Caco-2 (cell line): ENCODE results near the gene WDR33. TPM values are rescaled to one million over a fixed set of nuclear protein-coding genes. Genes with fewer than 3 reads are reported as not detected.

ENCODE experiments used
- BruUV-seq: library from RNA; stranded (reverse); fragments of 400-500 nt; replicated peaks from 2 replicates; lab custom pipeline; 2021; lab: Mats Ljungman, UMichigan
- CTCF ChIA-PET: fragments of 300-600 bp; sonication (Branson Sonifier 250); formaldehyde crosslinking; loops from one replicate; lab custom pipeline; 2022; ENCODE audit warnings: antibody characterized with exemption; lab: Charles Lee
- POLR2A ChIA-PET: fragments of 300-600 bp; sonication (Branson Sonifier 250); formaldehyde crosslinking; loops from one replicate; lab custom pipeline; 2022; ENCODE audit warnings: antibody characterized with exemption; lab: Charles Lee
- DNase-seq, 2 experiments: peaks; one replicate each; pipeline versions ENCODE4 v3.0.0 to v3.0.0-alpha.2; 2020 to 2022
- H3K27me3 ChIP-seq: replicated peaks from 2 replicates; pipeline ENCODE4 v1.6.0; 2011; ENCODE audit warnings: low read length; ENCODE audit not compliant: control insufficient read depth, insufficient read depth
- H3K36me3 ChIP-seq: 2 replicates; pipeline ENCODE4 v1.5.1; 2011; ENCODE audit warnings: low read length; ENCODE audit not compliant: control insufficient read depth, insufficient read depth
- H3K4me1 ChIP-seq: fragments of 250-450 bp; sonication (Bioruptor Pico); 2 replicates; pipeline ENCODE4 v1.5.1; 2020; ENCODE audit warnings: mild to moderate bottlenecking
- H3K4me3 ChIP-seq: 2 replicates; pipeline ENCODE4 v1.5.1; 2011; ENCODE audit warnings: low read depth, mild to moderate bottlenecking, control low read depth, low read length
- H3K9me3 ChIP-seq: fragments of 250-450 bp; sonication (Bioruptor Pico); 2 replicates; pipeline ENCODE4 v1.5.1; 2020; ENCODE audit warnings: mild to moderate bottlenecking, moderate library complexity
- H3K27ac Mint-ChIP-seq: one replicate; pipeline ENCODE4 v1.8.0; 2022; ENCODE audit warnings: mixed read lengths; ENCODE audit not compliant: unreplicated experiment
- H3K27me3 Mint-ChIP-seq: one replicate; pipeline ENCODE4 v1.8.0; 2022; ENCODE audit warnings: mixed read lengths; ENCODE audit not compliant: insufficient read depth, unreplicated experiment
- H3K36me3 Mint-ChIP-seq: one replicate; pipeline ENCODE4 v1.8.0; 2022; ENCODE audit warnings: mild to moderate bottlenecking, mixed read lengths; ENCODE audit not compliant: insufficient read depth, unreplicated experiment
- H3K4me1 Mint-ChIP-seq: one replicate; pipeline ENCODE4 v1.8.0; 2022; ENCODE audit warnings: low read depth, mixed read lengths; ENCODE audit not compliant: unreplicated experiment
- H3K4me3 Mint-ChIP-seq: one replicate; pipeline ENCODE4 v1.8.0; 2022; ENCODE audit warnings: mild to moderate bottlenecking, moderate library complexity, mixed read lengths; ENCODE audit not compliant: unreplicated experiment
- H3K9me3 Mint-ChIP-seq: one replicate; pipeline ENCODE4 v1.8.0; 2022; ENCODE audit warnings: mixed read lengths; ENCODE audit not compliant: unreplicated experiment
- intact Hi-C: fragments of 100-400 bp; cut with micrococcal nuclease; formaldehyde crosslinking; loops from one replicate; pipeline ENCODE4 v1.10.0; 2022; ENCODE audit not compliant: unreplicated experiment
- total RNA-seq: library from RNA; stranded (reverse); gene quantifications from 2 replicates; pipeline ENCODE4 v1.2.3, GENCODE V29; 2022
- TF ChIP-seq, protein P1 (sequence below), 2 experiments: fragments of 200-600 bp in 1 of 2; IDR thresholded peaks; 1 replicate in 1 of 2; 2 replicates in 1 of 2; pipeline versions ENCODE4 v1.5.1 to v1.8.0; 2011 to 2022; ENCODE audit warnings: antibody characterized with exemption in 1 of 2, control low read depth in 1 of 2, inconsistent platforms in 1 of 2, low read depth in 1 of 2, low read length in 1 of 2, mild to moderate bottlenecking in 1 of 2, moderate library complexity in 1 of 2; ENCODE audit not compliant: insufficient read depth in 1 of 2, severe bottlenecking in 1 of 2, unreplicated experiment in 1 of 2

WDR33 gene
- total RNA-seq, 1 experiment from 2014 or later, result 77.5 TPM

- H3K36me3 Mint-ChIP-seq, result peaks cover 55% of the 10 kb centered on the region
- H3K4me1 Mint-ChIP-seq, result peaks cover 16% of the 10 kb centered on the region
- no peaks in the 10 kb centered on the region for H3K9me3 Mint-ChIP-seq
- peaks cover 10% of the 10 kb centered on the region for H3K4me1 ChIP-seq
- H3K4me3 ChIP-seq, result peak overlapping the region; percentile 51
- peak; percentile 96 to 98 for DNase-seq
- H3K9me3 ChIP-seq, result no peaks in the 10 kb centered on the region
- TSS peak; percentile 86 for BruUV-seq
- CTCF ChIA-PET, result interaction anchor here (0.7 to 1.8 kb wide), 6 partner anchors 18 to 504 kb away, joined by 3 to 6 read pairs (median 4); partner anchors contain the start of gene LIMS2
- peaks cover 2% of the 10 kb centered on the region; the same call in 1 of the 2 replicates for H3K36me3 ChIP-seq
- intact Hi-C loops, result loop anchor here (1.0 to 5.0 kb wide), 3 partner anchors 35 to 173 kb away; partner anchors contain the start of genes IWS1 and WDR33
- H3K4me3 Mint-ChIP-seq, result peak overlapping the region; percentile 98
- TF ChIP-seq, protein P1, sequence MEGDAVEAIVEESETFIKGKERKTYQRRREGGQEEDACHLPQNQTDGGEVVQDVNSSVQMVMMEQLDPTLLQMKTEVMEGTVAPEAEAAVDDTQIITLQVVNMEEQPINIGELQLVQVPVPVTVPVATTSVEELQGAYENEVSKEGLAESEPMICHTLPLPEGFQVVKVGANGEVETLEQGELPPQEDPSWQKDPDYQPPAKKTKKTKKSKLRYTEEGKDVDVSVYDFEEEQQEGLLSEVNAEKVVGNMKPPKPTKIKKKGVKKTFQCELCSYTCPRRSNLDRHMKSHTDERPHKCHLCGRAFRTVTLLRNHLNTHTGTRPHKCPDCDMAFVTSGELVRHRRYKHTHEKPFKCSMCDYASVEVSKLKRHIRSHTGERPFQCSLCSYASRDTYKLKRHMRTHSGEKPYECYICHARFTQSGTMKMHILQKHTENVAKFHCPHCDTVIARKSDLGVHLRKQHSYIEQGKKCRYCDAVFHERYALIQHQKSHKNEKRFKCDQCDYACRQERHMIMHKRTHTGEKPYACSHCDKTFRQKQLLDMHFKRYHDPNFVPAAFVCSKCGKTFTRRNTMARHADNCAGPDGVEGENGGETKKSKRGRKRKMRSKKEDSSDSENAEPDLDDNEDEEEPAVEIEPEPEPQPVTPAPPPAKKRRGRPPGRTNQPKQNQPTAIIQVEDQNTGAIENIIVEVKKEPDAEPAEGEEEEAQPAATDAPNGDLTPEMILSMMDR (IDR thresholded peaks at IDR 0.05; ENCODE audit: insufficient read depth in 1 of 2, low read depth in 1 of 2, low read length in 1 of 2, severe bottlenecking in 1 of 2, unreplicated experiment in 1 of 2), result peak in 1 of 2 experiments; percentile 41
- no peaks in the 10 kb centered on the region for H3K27me3 Mint-ChIP-seq
- peak overlapping the region; percentile 99 for H3K27ac Mint-ChIP-seq
- H3K27me3 ChIP-seq, result no peaks in the 10 kb centered on the region
- POLR2A ChIA-PET, result interaction anchor here (0.5 to 2.7 kb wide), 8 partner anchors 23 to 407 kb away, joined by 3 to 27 read pairs (median 4); partner anchors contain the start of genes ERCC3, IWS1, LIMS2 and WDR33
Measured at GRCh38 chr2:127700527-127701192, 110.3 kb downstream of the WDR33 start.

- Histone ChIP-seq H3K4me1 (peaks cover 10% of the 10 kb centered on the region), H3K4me3 (no peak overlapping the region), H3K36me3 (peaks cover 2% of the 10 kb centered on the region; the same call in 1 of the 2 replicates), H3K27me3 (no peaks in the 10 kb centered on the region), H3K9me3 (no peaks in the 10 kb centered on the region)
- Mint-ChIP-seq H3K9me3 (no peaks in the 10 kb centered on the region), H3K36me3 (peaks cover 37% of the 10 kb centered on the region), H3K4me1 (peaks cover 16% of the 10 kb centered on the region), H3K4me3 (peak overlapping the region; percentile 3), H3K27ac (peak overlapping the region; percentile 53), H3K27me3 (no peaks in the 10 kb centered on the region)
- no TSS peak for BruUV-seq
- POLR2A ChIA-PET, result no interaction called here
- CTCF ChIA-PET, result no interaction called here
- TF ChIP-seq, protein P1 (IDR thresholded peaks at IDR 0.05; ENCODE audit: insufficient read depth in 1 of 2, low read depth in 1 of 2, low read length in 1 of 2, severe bottlenecking in 1 of 2, unreplicated experiment in 1 of 2), result no peak
- DNase-seq, result no peak
- intact Hi-C loops, result no loop called here
Measured at GRCh38 chr2:127698553-127699355, 112.2 kb downstream of the WDR33 start.

- Histone ChIP-seq H3K27me3 (no peaks in the 10 kb centered on the region), H3K4me3 (no peak overlapping the region), H3K36me3 (no peaks in the 10 kb centered on the region), H3K9me3 (0 out of 2 replicates have a peak, but pooled peaks cover 2% of the 10 kb centered on the region), H3K4me1 (peaks cover 3% of the 10 kb centered on the region)
- intact Hi-C loops, result no loop called here
- ChIA-PET POLR2A (no interaction called here), CTCF (no interaction called here)
- TF ChIP-seq, protein P1 (IDR thresholded peaks at IDR 0.05; ENCODE audit: insufficient read depth in 1 of 2, low read depth in 1 of 2, low read length in 1 of 2, severe bottlenecking in 1 of 2, unreplicated experiment in 1 of 2), result no peak
- H3K9me3 Mint-ChIP-seq, result no peaks in the 10 kb centered on the region
- H3K4me1 Mint-ChIP-seq, result peaks cover 15% of the 10 kb centered on the region
- H3K27ac Mint-ChIP-seq, result no peak overlapping the region
- no peak overlapping the region for H3K4me3 Mint-ChIP-seq
- H3K36me3 Mint-ChIP-seq, result peaks cover 37% of the 10 kb centered on the region
- no peak for DNase-seq
- BruUV-seq, result no TSS peak
- H3K27me3 Mint-ChIP-seq, result no peaks in the 10 kb centered on the region
Measured at GRCh38 chr2:127697482-127698180, 113.3 kb downstream of the WDR33 start.
